ENCODE results near the gene ZNF593.

DNA sequence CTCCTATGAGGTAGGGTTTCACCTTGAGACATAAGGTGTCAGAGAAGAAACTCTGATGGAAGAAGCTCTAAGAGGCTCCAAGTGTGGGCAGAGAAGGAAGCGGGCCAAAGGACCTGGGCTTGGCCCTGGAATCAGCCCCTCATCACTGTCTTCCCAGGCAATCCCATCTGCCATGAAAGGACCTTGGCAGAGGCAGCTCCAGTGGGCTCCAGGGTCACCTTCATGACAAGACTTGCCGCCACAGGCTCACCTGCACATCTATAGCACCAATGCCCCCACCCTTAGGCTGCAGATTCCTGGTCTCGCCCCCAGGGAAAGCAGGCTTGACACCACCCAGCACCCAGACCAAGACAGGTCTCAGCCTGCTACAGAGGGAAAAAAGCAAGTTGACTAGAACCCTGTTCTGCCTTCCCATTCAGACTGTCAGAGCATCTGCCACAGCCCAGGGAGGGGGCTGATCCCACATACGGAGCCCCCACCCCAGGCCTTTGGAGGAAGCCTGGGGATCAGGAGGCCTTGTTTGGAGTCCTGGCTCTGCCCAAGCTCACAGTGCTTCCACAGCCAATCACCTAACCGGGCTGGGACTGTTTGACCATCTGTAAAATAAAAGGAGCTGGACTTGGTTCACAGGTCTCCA is 11.3 kb upstream of the ZNF593 start:
- TF ChIP-seq POLR2AphosphoS5 (IDR thresholded peaks at IDR 0.05) (no peak), EP300 (IDR thresholded peaks at IDR 0.05; ENCODE audit: low read depth) (no peak), POLR2A (IDR thresholded peaks at IDR 0.05) (no peak)
- TF ChIP-seq, protein P1, sequence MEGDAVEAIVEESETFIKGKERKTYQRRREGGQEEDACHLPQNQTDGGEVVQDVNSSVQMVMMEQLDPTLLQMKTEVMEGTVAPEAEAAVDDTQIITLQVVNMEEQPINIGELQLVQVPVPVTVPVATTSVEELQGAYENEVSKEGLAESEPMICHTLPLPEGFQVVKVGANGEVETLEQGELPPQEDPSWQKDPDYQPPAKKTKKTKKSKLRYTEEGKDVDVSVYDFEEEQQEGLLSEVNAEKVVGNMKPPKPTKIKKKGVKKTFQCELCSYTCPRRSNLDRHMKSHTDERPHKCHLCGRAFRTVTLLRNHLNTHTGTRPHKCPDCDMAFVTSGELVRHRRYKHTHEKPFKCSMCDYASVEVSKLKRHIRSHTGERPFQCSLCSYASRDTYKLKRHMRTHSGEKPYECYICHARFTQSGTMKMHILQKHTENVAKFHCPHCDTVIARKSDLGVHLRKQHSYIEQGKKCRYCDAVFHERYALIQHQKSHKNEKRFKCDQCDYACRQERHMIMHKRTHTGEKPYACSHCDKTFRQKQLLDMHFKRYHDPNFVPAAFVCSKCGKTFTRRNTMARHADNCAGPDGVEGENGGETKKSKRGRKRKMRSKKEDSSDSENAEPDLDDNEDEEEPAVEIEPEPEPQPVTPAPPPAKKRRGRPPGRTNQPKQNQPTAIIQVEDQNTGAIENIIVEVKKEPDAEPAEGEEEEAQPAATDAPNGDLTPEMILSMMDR (IDR thresholded peaks at IDR 0.05) = no peak

Measured in transverse colon (tissue), 4 donors.